ENCODE data around the gene ADSL.

GRCh38 chr22:40423310-40423688 is 77.0 kb downstream of the ADSL start:
- no peak for TF ChIP-seq EZH2 (IDR thresholded peaks at IDR 0.05)
- no peak for TF ChIP-seq JUND (IDR thresholded peaks at IDR 0.05)
- TF ChIP-seq CTCF (IDR thresholded peaks at IDR 0.05 in 2 of 3, conservative IDR thresholded peaks at IDR 0.05 in 1 of 3; ENCODE audit: borderline replicate concordance in 1 of 3, insufficient read depth in 1 of 3, low read depth in 2 of 3, low read length in 2 of 3) = no peak
- TF ChIP-seq SP1 (IDR thresholded peaks at IDR 0.05; ENCODE audit: low read depth) = no peak
- no peak for TF ChIP-seq POLR2AphosphoS5 (IDR thresholded peaks at IDR 0.05; ENCODE audit: low read depth, low read length)
- no peak for TF ChIP-seq POLR2A (IDR thresholded peaks at IDR 0.05; ENCODE audit: borderline replicate concordance, extremely low read depth, insufficient read depth, insufficient read length)
- TF ChIP-seq ZNF274 (IDR thresholded peaks at IDR 0.05; ENCODE audit: low read depth, low read length) = no peak
- no peak for TF ChIP-seq SIN3A (IDR thresholded peaks at IDR 0.05; ENCODE audit: low read depth)
- no peak for TF ChIP-seq EZH2phosphoT487 (IDR thresholded peaks at IDR 0.05; ENCODE audit: borderline replicate concordance)
- no peak for TF ChIP-seq EGR1 (IDR thresholded peaks at IDR 0.05; ENCODE audit: low read depth)
- no peak for TF ChIP-seq CBX3 (IDR thresholded peaks at IDR 0.05; ENCODE audit: low read depth)
- no peak for TF ChIP-seq CEBPB (IDR thresholded peaks at IDR 0.05; ENCODE audit: low read depth)
- no peak for TF ChIP-seq ZBTB33 (IDR thresholded peaks at IDR 0.05; ENCODE audit: extremely low read depth, insufficient replicate concordance, low read length)
- TF ChIP-seq REST (IDR thresholded peaks at IDR 0.05; ENCODE audit: low read depth) = no peak

All from HCT116 (cell line).